K562 treated with DMSO at 1 percent for 48 hours (cell line): ENCODE results near the gene KRT14. TPM values are rescaled to one million over a fixed set of nuclear protein-coding genes. Genes with fewer than 3 reads are reported as not detected.

Source experiments
- total RNA-seq: library from RNA; unstranded; fragments of 300-600 nt; gene quantifications from 2 replicates; pipeline ENCODE4 v1.2.3, GENCODE V29; 2022; ENCODE audit warnings: low replicate concordance; ENCODE audit errors: extremely low read depth

Gene KRT14
- not detected in 2 replicates for total RNA-seq

DNA sequence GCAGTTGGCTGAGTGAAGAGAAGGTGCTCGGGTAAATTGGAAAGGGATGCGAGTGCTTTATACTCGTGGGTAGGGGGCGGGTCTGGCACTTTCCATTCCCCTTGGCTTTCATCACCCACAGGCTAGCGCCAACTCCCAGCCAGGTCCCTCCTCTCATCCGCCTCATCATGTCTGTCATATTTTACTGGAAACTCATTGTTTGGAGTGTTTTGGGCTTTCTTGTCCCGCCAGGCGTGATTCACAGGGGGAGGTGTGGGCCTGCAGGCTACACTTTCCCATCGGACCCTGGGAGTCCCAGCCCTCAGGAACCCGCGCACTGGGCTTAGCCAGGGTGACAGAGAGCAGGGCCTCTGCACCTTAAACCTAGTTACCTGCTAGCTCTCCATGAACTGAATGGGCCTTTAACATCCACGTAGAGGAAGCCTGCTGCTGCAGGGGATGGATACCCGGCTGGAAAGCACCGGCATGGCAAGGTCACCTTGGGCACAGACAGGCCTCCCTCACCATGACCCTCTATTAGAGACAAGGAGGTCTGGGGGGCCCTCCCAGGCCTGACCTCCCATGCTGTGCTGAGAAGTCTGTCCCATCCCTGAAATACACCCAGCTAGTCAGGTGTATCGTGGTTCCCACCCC is at the start of gene KRT14:
Gene KRT14, minus strand, starts transcription at position 33 of the 633 bp plus-strand sequence. CDS start 61 bp downstream, outside the sequence.

DNA sequence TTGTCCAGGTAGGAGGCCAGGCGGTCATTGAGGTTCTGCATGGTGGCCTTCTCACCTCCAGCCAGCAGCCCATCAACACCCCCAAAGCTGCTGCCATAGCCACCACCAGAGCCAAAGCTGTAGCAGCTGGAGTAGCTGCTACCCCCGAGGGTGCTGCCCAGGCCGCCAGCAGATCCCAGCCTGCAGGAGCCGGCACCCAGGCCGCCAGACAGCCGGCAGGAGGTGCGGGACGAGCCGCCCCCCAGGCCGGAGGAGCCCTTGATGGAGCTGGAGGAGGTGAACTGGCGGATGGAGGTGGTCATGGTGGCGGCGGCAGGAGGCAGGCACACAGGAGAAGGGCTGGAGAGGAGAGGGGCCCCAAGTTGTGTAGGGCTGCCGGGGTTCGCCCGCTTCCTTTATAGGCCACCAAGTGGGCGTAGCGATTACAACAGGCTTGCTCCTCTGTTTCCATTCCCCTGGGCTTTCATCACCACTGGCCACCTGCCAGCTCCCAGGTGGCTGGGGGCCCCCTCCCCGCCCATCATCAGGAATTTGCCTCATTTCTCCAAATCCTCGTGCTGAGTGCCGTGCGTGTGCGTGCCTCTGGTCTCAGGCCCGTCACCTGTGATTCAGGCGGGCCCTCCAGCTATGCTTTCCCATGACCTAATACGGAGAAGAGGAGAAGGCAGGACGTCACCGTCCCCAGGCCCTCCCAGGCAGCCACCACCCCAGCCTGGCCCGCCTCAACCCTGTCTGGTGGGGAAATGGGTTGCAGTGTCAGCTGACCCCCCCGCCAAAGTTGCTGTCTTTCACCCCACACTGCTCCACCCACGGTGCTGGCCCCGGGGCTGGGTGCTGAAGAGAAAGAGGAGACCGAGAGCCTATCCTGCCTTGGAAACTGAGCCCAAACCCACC is 37.8 kb upstream of the KRT14 start, which contains the start of gene KRT17:
Gene KRT17, minus strand, starts transcription at position 368 of the 894 bp plus-strand sequence. Its CDS starts 66 bp downstream, at position 302.

DNA sequence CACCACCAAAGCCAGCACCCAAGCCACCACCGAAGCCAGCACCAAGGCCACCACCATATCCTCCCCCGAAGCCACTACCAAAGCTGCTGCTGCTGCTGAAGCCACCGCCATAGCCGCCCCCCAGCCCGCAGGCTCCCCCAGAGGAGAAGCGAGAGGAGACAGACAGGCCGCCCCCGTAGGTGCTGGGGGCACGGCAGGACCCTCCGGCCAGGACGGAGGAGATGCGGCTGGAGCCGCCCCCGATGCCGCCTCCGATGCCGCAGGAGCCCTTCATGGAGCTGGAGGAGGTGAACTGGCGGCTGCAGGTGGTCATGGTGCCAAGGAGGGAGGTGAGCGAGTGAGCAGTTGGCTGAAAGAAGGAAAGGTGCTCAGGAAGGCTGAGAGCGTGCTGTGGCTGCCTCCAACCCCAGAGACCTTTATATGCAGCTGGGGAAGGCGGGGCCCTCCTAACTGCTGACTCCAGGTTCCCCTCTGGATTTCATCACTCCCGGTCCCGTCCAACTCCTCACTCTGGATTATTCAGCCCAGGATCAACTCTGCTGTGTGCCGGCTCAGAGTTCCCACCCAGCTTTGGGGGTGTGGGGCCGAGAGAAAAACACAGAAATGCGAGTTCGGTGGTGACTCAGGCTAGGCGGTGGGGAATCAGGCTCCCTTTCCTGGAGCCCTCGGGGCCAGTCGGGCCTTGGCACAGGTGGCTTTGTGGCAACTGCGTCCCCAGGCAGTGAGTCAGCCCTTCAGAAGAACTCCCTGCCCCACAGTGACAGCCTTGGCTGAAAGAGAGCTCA is 25.9 kb upstream of the KRT14 start, which contains the start of gene KRT16:
Gene KRT16, minus strand, starts transcription at position 392 of the 785 bp plus-strand sequence. Its CDS starts 79 bp downstream, at position 313.

DNA sequence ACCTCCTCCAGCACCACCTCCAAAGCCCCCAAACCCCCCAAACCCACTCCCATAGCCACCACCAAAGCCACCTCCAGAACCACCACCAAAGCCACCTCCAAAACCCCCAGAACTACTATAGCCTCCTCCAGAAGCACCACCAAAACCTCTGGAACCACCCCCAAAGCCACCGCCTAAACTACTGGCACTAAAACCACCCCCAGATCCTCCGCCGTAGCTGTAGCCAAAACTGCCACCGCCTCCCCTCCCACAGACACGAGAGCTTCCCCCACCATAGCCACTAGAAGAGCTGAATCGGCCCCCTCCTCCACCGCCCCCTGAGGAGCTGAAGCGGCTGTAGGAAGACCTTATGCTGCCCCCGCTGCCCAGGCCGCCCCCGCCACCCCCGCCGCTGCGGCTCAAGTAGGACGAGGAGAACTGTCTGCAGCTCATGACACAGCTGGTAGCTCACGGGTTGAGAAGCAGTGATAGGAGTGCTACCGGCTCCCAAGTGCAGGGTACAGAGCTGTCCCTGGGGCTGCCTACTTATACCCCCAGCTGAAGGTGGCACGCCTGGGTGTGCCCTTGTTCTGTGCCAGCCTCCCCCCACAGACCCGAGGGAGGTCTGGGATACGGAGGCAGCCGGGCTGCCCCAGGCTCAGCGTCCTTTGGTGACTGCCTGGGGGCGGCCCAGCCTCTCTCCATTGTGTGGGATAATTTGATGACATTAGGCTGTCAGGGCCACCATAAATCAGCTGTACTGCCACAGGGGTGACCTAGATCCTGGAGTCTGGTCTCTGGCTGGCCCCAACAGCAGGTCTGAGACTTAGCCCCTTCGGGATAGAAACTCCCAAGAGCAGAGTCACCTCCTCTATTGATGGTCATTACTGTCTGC is 14.9 kb downstream of the KRT14 start, which contains the start of gene KRT9:
Gene KRT9, minus strand, starts transcription at position 499 of the 874 bp plus-strand sequence. Its CDS starts 67 bp downstream, at position 432.

Other genes with a start within 250 kb of the KRT14 start
- gene KRT33A, start 236.1 kb downstream of the KRT14 start, total RNA-seq, result not detected in 2 replicates
- not detected in 2 replicates for gene KRT33B, start 217.1 kb downstream of the KRT14 start, total RNA-seq
- gene KRT34, start 204.6 kb downstream of the KRT14 start, total RNA-seq, result not detected in 2 replicates
- gene KRT31, start 189.3 kb downstream of the KRT14 start, total RNA-seq, result not detected in 2 replicates
- not detected in 2 replicates for gene KRT37, start 162.3 kb downstream of the KRT14 start, total RNA-seq
- not detected in 2 replicates for gene KRT38, start 145.9 kb downstream of the KRT14 start, total RNA-seq
- not detected in 2 replicates for gene KRT32, start 119.5 kb downstream of the KRT14 start, total RNA-seq
- not detected in 2 replicates for gene KRT35, start 105.7 kb downstream of the KRT14 start, total RNA-seq
- not detected in 2 replicates for gene KRT36, start 97.0 kb downstream of the KRT14 start, total RNA-seq
- gene KRT13, start 81.3 kb downstream of the KRT14 start, total RNA-seq, result not detected in 2 replicates
- not detected in 2 replicates for gene KRT15, start 68.0 kb downstream of the KRT14 start, total RNA-seq
- not detected in 2 replicates for gene KRT19, start 58.6 kb downstream of the KRT14 start, total RNA-seq
- not detected in 2 replicates for gene KRT9, start 14.8 kb downstream of the KRT14 start, total RNA-seq
- gene KRT16, start 25.9 kb upstream of the KRT14 start, total RNA-seq, result not detected in 2 replicates
- gene KRT17, start 37.7 kb upstream of the KRT14 start, total RNA-seq, result not detected in 2 replicates
- gene EIF1, start 102.0 kb upstream of the KRT14 start, total RNA-seq, result 437 and 1,744 TPM in 2 replicates
- gene GAST, start 125.4 kb upstream of the KRT14 start, total RNA-seq, result not detected in 2 replicates
- not detected in 2 replicates for gene HAP1, start 147.7 kb upstream of the KRT14 start, total RNA-seq
- gene JUP, start 199.8 kb upstream of the KRT14 start, total RNA-seq, result not detected in 2 replicates
- gene P3H4, start 225.1 kb upstream of the KRT14 start, total RNA-seq, result not detected in 2 replicates
- not detected in 2 replicates for gene FKBP10, start 226.1 kb upstream of the KRT14 start, total RNA-seq
- gene NT5C3B, start 249.3 kb upstream of the KRT14 start, total RNA-seq, result not detected in 2 replicates